Measurements from ENCODE around the gene USE1. TPM values are rescaled to one million over a fixed set of nuclear protein-coding genes. Genes with fewer than 3 reads are reported as not detected.

USE1 gene
- total and polyA plus RNA-seq, 9 of the 15 experiments (the other 6 are each of a cell fraction or from before 2014, with no cell fraction given) = 17.3 to 52.4 (median 34.0) TPM

GRCh38 chr19:17266589-17266974, 51.4 kb downstream of the USE1 start (continued):
- TF ChIP-seq MLLT1 (IDR thresholded peaks at IDR 0.05) = 0 out of 4 replicates have a peak, but pooled peaks of 1 of the 2 experiments have one; percentile 89

- Histone ChIP-seq H3K9me3 (replicated peaks; ENCODE audit: control insufficient read depth, insufficient read depth, low read depth, low read length) (no peaks in the 10 kb centered on the region), H3K4me3 (peak within 1 kb of the TSS; percentile 65), H3K9me1 (ENCODE audit: control insufficient read depth, insufficient read depth, low read length) (no peaks in the 10 kb centered on the region), H3K9ac (ENCODE audit: insufficient read depth in 1 of 2, low read depth in 2 of 2, low read length in 2 of 2) (peak within 1 kb of the TSS; percentile 81 to 91), H3K4me2 (ENCODE audit: insufficient read depth, low read length) (peak within 1 kb of the TSS; percentile 91), H3K79me2 (ENCODE audit: control insufficient read depth, insufficient read depth, low read length) (peaks cover 19% of the 10 kb centered on the region), H2AFZ (ENCODE audit: low read depth, low read length) (peak within 1 kb of the TSS; percentile 79), H3K27ac (ENCODE audit: extremely low read depth, low read depth, low read length) (peak within 1 kb of the TSS; percentile 82), H4K20me1 (replicated peaks; ENCODE audit: control insufficient read depth, insufficient read depth, low read length) (no peaks in the 10 kb centered on the region), H3K36me3 (ENCODE audit: control insufficient read depth, insufficient read depth, low read length) (peaks cover 27% of the 10 kb centered on the region), H3K4me1 (replicated peaks in 1 of 2; ENCODE audit: control insufficient read depth in 2 of 2, insufficient read depth in 2 of 2, low read length in 2 of 2) (peaks cover 3 to 18% of the 10 kb centered on the region in 2 experiments; a peak in 3 of 5 replicates), H3K27me3 (ENCODE audit: control insufficient read depth in 2 of 2, insufficient read depth in 2 of 2, low read length in 2 of 2) (no peaks in the 10 kb centered on the region)
- in situ Hi-C loops (cut with MboI) (no loop called here), intact Hi-C loops (cut with micrococcal nuclease) (loop anchor here (5.0 kb wide), 1 partner anchor 40 kb away; the partner anchor contains the start of gene OCEL1)
- no TSS peak for BruUV-seq (replicated peaks)
- ChIA-PET CTCF (ENCODE audit: low intra/inter-chr PET ratio) (interaction anchor here (1.0 kb wide), 1 partner anchor 32 kb away, joined by 3 read pairs; no protein-coding TSS in a partner anchor), POLR2A (interaction anchor here (0.6 to 2.7 kb wide), 16 partner anchors 8 to 193 kb away, joined by 3 to 12 read pairs (median 4); partner anchors contain the start of genes ABHD8, ANKLE1, HAUS8 and USE1)
- FAIRE-seq (peak; percentile 100), ATAC-seq (peak; percentile 97), DNase-seq (ENCODE audit: extremely low read depth in 1 of 4, low spot score in 3 of 4) (peak; percentile 98 to 100 (median 98))
- WGBS (ENCODE audit: insufficient coverage, low coverage, missing lambda C conversion rate) = under 1% methylated on average over 27 of the region's 27 CpGs
- TF ChIP-seq ZNF778 (CRISPR knock-in tag; IDR thresholded peaks at IDR 0.05) (no peak), XRCC4 (IDR thresholded peaks at IDR 0.05; ENCODE audit: extremely low read depth, insufficient read depth, insufficient read length) (no peak), HEY1 (CRISPR knock-in tag; IDR thresholded peaks at IDR 0.05; ENCODE audit: borderline replicate concordance) (no peak), ELF4 (CRISPR knock-in tag; IDR thresholded peaks at IDR 0.05) (peak; percentile 77; the same call in 1 of the 2 replicates), ZNF644 (tag; IDR thresholded peaks at IDR 0.05; ENCODE audit: low read depth) (peak; percentile 99), ETS2 (tag; IDR thresholded peaks at IDR 0.05; ENCODE audit: borderline replicate concordance, poor library complexity, severe bottlenecking) (no peak), ZNF324 (CRISPR knock-in tag; IDR thresholded peaks at IDR 0.05) (no peak), CHCHD3 (CRISPR knock-in tag; IDR thresholded peaks at IDR 0.05) (no peak; the same call in 1 of the 2 replicates), KLF1 (tag; IDR thresholded peaks at IDR 0.05) (no peak), TFAP4 (CRISPR knock-in tag; IDR thresholded peaks at IDR 0.05; ENCODE audit: borderline replicate concordance) (peak; percentile 79), ARHGAP35 (IDR thresholded peaks at IDR 0.05; ENCODE audit: partially characterized antibody) (no peak), PURB (CRISPR knock-in tag; IDR thresholded peaks at IDR 0.05; ENCODE audit: low read depth) (no peak), PHF21A (IDR thresholded peaks at IDR 0.05; ENCODE audit: borderline replicate concordance, low read depth) (no peak), HNRNPUL1 (IDR thresholded peaks at IDR 0.05; ENCODE audit: low read length) (no peak), TAF1 (IDR thresholded peaks at IDR 0.05; ENCODE audit: control insufficient read depth, extremely low read depth, insufficient read depth, low read length, severe bottlenecking) (peak; percentile 97), ZNF384 (IDR thresholded peaks at IDR 0.05; ENCODE audit: low read depth, low read length) (no peak)
Measured at GRCh38 chr19:17266975-17267788, 52.0 kb downstream of the USE1 start, which contains the start of gene BABAM1. TSS of gene BABAM1 (plus strand) at chr19:17267443. CDS start at chr19:17268807, 1,364 bp downstream.

Measured in K562 (cell line).